Neural progenitor cell (in vitro differentiated cells): Measurements from ENCODE around the gene ABCD4.

Experiments
- CTCF ChIP-seq: fragments of 200-600 bp; sonication (generic); IDR thresholded peaks from 2 replicates; pipeline ENCODE4 v1.5.1; 2017; ENCODE audit warnings: antibody characterized with exemption, mild to moderate bottlenecking
- EZH2 ChIP-seq: fragments of 200-600 bp; sonication (generic); IDR thresholded peaks from 2 replicates; pipeline ENCODE4 v1.6.1; 2017; ENCODE audit warnings: antibody characterized with exemption, mild to moderate bottlenecking, moderate library complexity
- EZH2phosphoT487 ChIP-seq: fragments of 200-600 bp; sonication (generic); IDR thresholded peaks from 2 replicates; pipeline ENCODE4 v1.6.1; 2017; ENCODE audit warnings: antibody characterized with exemption

GRCh38 chr14:74290415-74290814 is 12.3 kb downstream of the ABCD4 start:
- TF ChIP-seq CTCF (peak; percentile 60), EZH2 (no peak), EZH2phosphoT487 (no peak)
